Measurements from ENCODE around the gene PLEKHA5.
"Not testable (repeated sequence)": the region's sequence is repeated elsewhere in the genome, so short reads cannot be mapped to it uniquely, and the experiment has no call there.

PLEKHA5 gene

DNA sequence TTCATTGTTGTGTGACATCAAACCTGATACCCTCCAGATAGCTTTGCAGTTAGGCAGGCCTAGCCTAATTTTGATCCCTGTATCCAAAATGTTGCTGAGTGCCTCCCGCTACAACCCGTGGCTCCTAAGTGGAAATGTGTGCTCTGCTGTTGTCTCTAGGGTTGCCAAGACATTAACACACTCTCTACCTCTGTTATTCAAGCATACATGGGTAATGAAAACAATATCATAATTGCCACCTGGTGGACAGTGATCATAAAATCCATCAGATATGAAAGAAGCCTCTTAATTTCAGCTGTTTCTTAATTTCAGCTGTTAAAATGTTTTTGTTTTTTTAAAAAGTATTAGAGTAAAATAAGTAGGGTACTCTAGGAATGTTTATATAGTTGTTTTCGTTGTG lies 93.5 kb downstream of the PLEKHA5 start:
- H3K4me3 ChIP-seq (ENCODE audit: low read depth, low read length): no peak overlapping the region
- TF ChIP-seq CTCF (conservative IDR thresholded peaks at IDR 0.05; ENCODE audit: low read depth, low read length): peak; percentile 38
- DNase-seq (ENCODE audit: low read depth): peak; percentile 66

- TF ChIP-seq CTCF (conservative IDR thresholded peaks at IDR 0.05; ENCODE audit: low read depth, low read length): no peak
- no peak overlapping the region for H3K4me3 ChIP-seq (ENCODE audit: low read depth, low read length)
- peak; percentile 86 for DNase-seq (ENCODE audit: low read depth)
Observed at GRCh38 chr12:19223695-19224094, 94.2 kb downstream of the PLEKHA5 start.

DNA sequence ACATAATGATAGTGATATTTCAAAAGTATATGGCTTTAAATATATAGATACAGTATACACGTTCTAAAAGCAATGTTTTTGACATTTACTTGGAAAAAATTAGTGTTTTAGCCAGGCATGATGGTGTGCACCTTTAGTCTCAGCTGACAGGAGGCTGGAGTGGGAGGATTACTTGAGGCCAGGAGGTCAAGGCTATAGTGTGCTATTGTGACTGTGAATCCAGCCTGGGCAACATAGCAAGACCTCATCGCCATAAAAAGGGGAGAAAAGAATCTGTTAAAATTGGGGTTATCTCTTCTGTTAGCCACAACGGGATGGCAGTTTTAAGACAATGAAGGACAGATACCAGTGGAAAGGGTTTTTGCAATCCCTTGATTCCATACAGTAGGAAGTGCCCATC lies 95.2 kb downstream of the PLEKHA5 start:
- no peak for DNase-seq (ENCODE audit: low read depth)
- TF ChIP-seq CTCF (conservative IDR thresholded peaks at IDR 0.05; ENCODE audit: low read depth, low read length): no peak
- no peak overlapping the region for H3K4me3 ChIP-seq (ENCODE audit: low read depth, low read length)

DNA sequence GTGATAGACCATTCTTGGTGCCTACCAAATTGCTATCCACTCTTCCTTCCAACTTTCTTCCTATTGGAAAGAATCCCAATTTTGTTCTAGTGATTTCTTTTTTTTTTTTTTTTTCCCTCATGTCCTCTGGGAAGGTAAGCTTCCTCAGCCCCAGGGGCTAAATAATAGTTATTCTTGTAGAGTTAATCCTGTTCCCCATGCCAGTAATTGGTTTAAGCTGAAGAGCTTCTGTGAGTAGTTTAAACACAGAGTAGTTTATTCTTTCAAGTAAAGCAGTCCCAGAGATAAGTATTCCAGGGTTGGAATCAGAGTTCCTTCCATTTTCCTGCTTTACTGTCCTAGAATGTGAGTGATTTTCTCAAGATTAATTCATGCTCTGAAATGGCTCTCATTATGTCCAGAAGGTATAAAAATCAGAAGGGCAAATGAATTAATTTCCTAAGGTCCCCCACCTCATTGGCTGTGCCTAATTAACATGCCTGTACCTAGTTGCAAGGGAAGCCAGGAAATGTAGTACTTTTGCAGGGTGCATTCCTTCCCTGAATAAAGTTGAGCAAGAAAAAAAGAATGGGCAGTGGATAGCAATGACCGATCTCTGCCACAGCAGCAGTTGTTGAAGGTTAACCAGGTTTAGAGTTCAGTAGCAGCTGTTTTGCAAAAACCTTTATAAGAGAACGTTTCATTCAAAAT lies 97.8 kb downstream of the PLEKHA5 start:
- DNase-seq (ENCODE audit: low read depth): peak; percentile 42
- H3K4me3 ChIP-seq (ENCODE audit: low read depth, low read length): no peak overlapping the region
- TF ChIP-seq CTCF (conservative IDR thresholded peaks at IDR 0.05; ENCODE audit: low read depth, low read length): no peak

- no peak for DNase-seq (ENCODE audit: low read depth)
- TF ChIP-seq CTCF (conservative IDR thresholded peaks at IDR 0.05; ENCODE audit: low read depth, low read length): no peak
- no peak overlapping the region for H3K4me3 ChIP-seq (ENCODE audit: low read depth, low read length)
Observed at GRCh38 chr12:19227880-19228210, 98.3 kb downstream of the PLEKHA5 start.

DNA sequence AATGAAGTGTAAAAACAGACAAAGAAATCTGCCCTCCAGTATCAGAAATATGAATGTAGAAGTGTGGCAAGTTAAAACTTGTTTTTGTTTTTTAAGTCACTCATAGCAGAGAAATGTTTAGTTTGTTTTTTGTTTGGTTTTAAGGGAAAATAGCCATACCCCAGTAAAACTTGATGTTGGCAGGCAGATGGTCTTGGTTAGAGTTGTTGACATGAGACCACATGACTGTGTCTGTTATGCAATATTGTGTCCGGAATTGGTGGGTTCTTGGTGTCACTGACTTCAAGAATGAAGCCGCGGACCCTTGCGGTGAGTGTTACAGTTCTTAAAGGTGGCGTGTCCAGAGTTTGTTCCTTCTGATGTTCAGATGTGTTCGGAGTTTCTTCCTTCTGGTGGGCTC lies 99.5 kb downstream of the PLEKHA5 start:
- H3K4me3 ChIP-seq (ENCODE audit: low read depth, low read length): not testable (repeated sequence)
- peak; percentile 48 for DNase-seq (ENCODE audit: low read depth)

- no peak overlapping the region for H3K4me3 ChIP-seq (ENCODE audit: low read depth, low read length)
- TF ChIP-seq CTCF (conservative IDR thresholded peaks at IDR 0.05; ENCODE audit: low read depth, low read length): no peak
- no peak for DNase-seq (ENCODE audit: low read depth)
Observed at GRCh38 chr12:19230299-19230866, 100.8 kb downstream of the PLEKHA5 start.
